Measurements from ENCODE around the gene HAGH.

The HAGH gene

GRCh38 chr16:1787322-1788094, 39.1 kb downstream of the HAGH start:
- H4K20me1 ChIP-seq (ENCODE audit: insufficient read depth, low read length) = no peaks in the 10 kb centered on the region
- H3F3A ChIP-seq (ENCODE audit: insufficient read depth, low read length) = no peaks in the 10 kb centered on the region
- no peak for DNase-seq
- H3K4me2 ChIP-seq (ENCODE audit: low read depth, low read length) = no peak overlapping the region
- H3K9ac ChIP-seq (ENCODE audit: low read length) = no peak overlapping the region
- H2AFZ ChIP-seq (ENCODE audit: low read length) = no peak overlapping the region
- H3K36me3 ChIP-seq (replicated peaks; ENCODE audit: insufficient read depth, low read length) = no peaks in the 10 kb centered on the region
- H3K4me3 ChIP-seq (ENCODE audit: low read length) = no peak overlapping the region
- H3K9me3 ChIP-seq (replicated peaks; ENCODE audit: insufficient read depth, low read length) = no peaks in the 10 kb centered on the region
- H3K9me2 ChIP-seq (replicated peaks; ENCODE audit: insufficient read depth, low read length) = no peaks in the 10 kb centered on the region
- TF ChIP-seq EZH2phosphoT487 (IDR thresholded peaks at IDR 0.05; ENCODE audit: low read length) (no peak), EZH2 (optimal IDR thresholded peaks at IDR 0.05; ENCODE audit: low read depth, low read length) (no peak), CTCF (IDR thresholded peaks at IDR 0.05; ENCODE audit: low read length) (no peak)
- no peaks in the 10 kb centered on the region for H3K27me3 ChIP-seq (replicated peaks; ENCODE audit: insufficient read depth, low read length)
- peaks cover 48% of the 10 kb centered on the region for H3K79me2 ChIP-seq (ENCODE audit: low read length)
- no peaks in the 10 kb centered on the region for H3K4me1 ChIP-seq (ENCODE audit: low read length)
- no peak overlapping the region for H3K27ac ChIP-seq (ENCODE audit: low read length)

GRCh38 chr16:1787056-1787321, 39.6 kb downstream of the HAGH start:
- Histone ChIP-seq H3K9ac (ENCODE audit: low read length) (no peak overlapping the region), H3F3A (ENCODE audit: insufficient read depth, low read length) (no peaks in the 10 kb centered on the region), H4K20me1 (ENCODE audit: insufficient read depth, low read length) (no peaks in the 10 kb centered on the region), H3K9me3 (replicated peaks; ENCODE audit: insufficient read depth, low read length) (no peaks in the 10 kb centered on the region), H3K79me2 (ENCODE audit: low read length) (peaks cover 48% of the 10 kb centered on the region), H3K4me2 (ENCODE audit: low read depth, low read length) (no peak overlapping the region), H3K4me3 (ENCODE audit: low read length) (no peak overlapping the region), H3K9me2 (replicated peaks; ENCODE audit: insufficient read depth, low read length) (no peaks in the 10 kb centered on the region), H3K36me3 (replicated peaks; ENCODE audit: insufficient read depth, low read length) (no peaks in the 10 kb centered on the region), H3K27ac (ENCODE audit: low read length) (no peak overlapping the region), H2AFZ (ENCODE audit: low read length) (no peak overlapping the region), H3K4me1 (ENCODE audit: low read length) (no peaks in the 10 kb centered on the region), H3K27me3 (replicated peaks; ENCODE audit: insufficient read depth, low read length) (no peaks in the 10 kb centered on the region)
- TF ChIP-seq CTCF (IDR thresholded peaks at IDR 0.05; ENCODE audit: low read length) (no peak), EZH2phosphoT487 (IDR thresholded peaks at IDR 0.05; ENCODE audit: low read length) (no peak), EZH2 (optimal IDR thresholded peaks at IDR 0.05; ENCODE audit: low read depth, low read length) (no peak)
- DNase-seq = no peak

- Histone ChIP-seq H3F3A (ENCODE audit: insufficient read depth, low read length) (peaks cover 5% of the 10 kb centered on the region; the same call in 1 of the 2 replicates), H4K20me1 (ENCODE audit: insufficient read depth, low read length) (no peaks in the 10 kb centered on the region), H3K9me2 (replicated peaks; ENCODE audit: insufficient read depth, low read length) (no peaks in the 10 kb centered on the region), H3K9me3 (replicated peaks; ENCODE audit: insufficient read depth, low read length) (no peaks in the 10 kb centered on the region), H3K79me2 (ENCODE audit: low read length) (peaks cover 53% of the 10 kb centered on the region), H3K4me1 (ENCODE audit: low read length) (peaks cover under 1% of the 10 kb centered on the region; the same call in 1 of the 2 replicates), H3K9ac (ENCODE audit: low read length) (no peak overlapping the region), H3K27me3 (replicated peaks; ENCODE audit: insufficient read depth, low read length) (no peaks in the 10 kb centered on the region), H2AFZ (ENCODE audit: low read length) (no peak overlapping the region), H3K4me3 (ENCODE audit: low read length) (no peak overlapping the region), H3K4me2 (ENCODE audit: low read depth, low read length) (no peak overlapping the region), H3K36me3 (replicated peaks; ENCODE audit: insufficient read depth, low read length) (no peaks in the 10 kb centered on the region), H3K27ac (ENCODE audit: low read length) (no peak overlapping the region)
- TF ChIP-seq EZH2 (optimal IDR thresholded peaks at IDR 0.05; ENCODE audit: low read depth, low read length) (no peak), CTCF (IDR thresholded peaks at IDR 0.05; ENCODE audit: low read length) (no peak), EZH2phosphoT487 (IDR thresholded peaks at IDR 0.05; ENCODE audit: low read length) (no peak)
- DNase-seq = no peak
Observed at GRCh38 chr16:1786242-1787055, 40.2 kb downstream of the HAGH start.
